ENCODE measurements around the gene TPBGL. TPM values are rescaled to one million over a fixed set of nuclear protein-coding genes. Genes with fewer than 3 reads are reported as not detected.
A peak's percentile ranks its signal among the peaks of the same experiment; 100 is the strongest.

Gene TPBGL
- polyA plus RNA-seq, 4 donors: 0.22 to 0.78 TPM; not detected in 2

- FAIRE-seq: no peak
- Histone ChIP-seq H3K36me3 (ENCODE audit: control insufficient read depth in 3 of 3, insufficient read depth in 2 of 3, low read depth in 1 of 3, low read length in 3 of 3) (peaks cover 3 to 52% (median 12%) of the 10 kb centered on the region in 3 donors), H3K4me1 (ENCODE audit: control insufficient read depth in 3 of 3, insufficient read depth in 2 of 3, low read depth in 1 of 3, low read length in 2 of 3) (peaks cover 0 to 30% (median 0%) of the 10 kb centered on the region in 3 donors), H3K27me3 (ENCODE audit: control insufficient read depth in 3 of 3, insufficient read depth in 3 of 3, low read length in 3 of 3) (peaks cover 0 to 4% (median 0%) of the 10 kb centered on the region in 3 donors), H3K27ac (ENCODE audit: low read depth in 1 of 3, low read length in 2 of 3) (peak overlapping the region in 1 of 3 donors; percentile 98), H3K9me3 (ENCODE audit: control insufficient read depth in 2 of 2, insufficient read depth in 1 of 2, low read depth in 1 of 2, low read length in 1 of 2) (no peaks in the 10 kb centered on the region), H3K4me3 (ENCODE audit: low read depth in 1 of 3, low read length in 3 of 3) (no peak overlapping the region)
- no peak for DNase-seq
- WGBS, 3 donors: 90 to 94% (median 93%) methylated on average over 2 of the region's 2 CpGs
Observed at GRCh38 chr11:75203641-75204011, 36.9 kb upstream of the TPBGL start.

- peaks cover 0 to 9% (median 0%) of the 10 kb centered on the region in 3 donors for H3K27me3 ChIP-seq (ENCODE audit: control insufficient read depth in 3 of 3, insufficient read depth in 3 of 3, low read length in 3 of 3)
- FAIRE-seq (no peak), DNase-seq (peak in 1 of 2 donors; percentile 91)
- H3K9me3 ChIP-seq (ENCODE audit: control insufficient read depth in 2 of 2, insufficient read depth in 1 of 2, low read depth in 1 of 2, low read length in 1 of 2): no peaks in the 10 kb centered on the region
- H3K4me3 ChIP-seq (ENCODE audit: low read depth in 1 of 3, low read length in 3 of 3): no peak overlapping the region
- peaks cover 3 to 47% (median 9%) of the 10 kb centered on the region in 3 donors for H3K36me3 ChIP-seq (ENCODE audit: control insufficient read depth in 3 of 3, insufficient read depth in 2 of 3, low read depth in 1 of 3, low read length in 3 of 3)
- peak overlapping the region in 1 of 3 donors; percentile 98 for H3K27ac ChIP-seq (ENCODE audit: low read depth in 1 of 3, low read length in 2 of 3)
- WGBS, 3 donors: 72 to 82% (median 77%) methylated on average over 10 of the region's 10 CpGs
- H3K4me1 ChIP-seq (ENCODE audit: control insufficient read depth in 3 of 3, insufficient read depth in 2 of 3, low read depth in 1 of 3, low read length in 2 of 3): peaks cover 0 to 30% (median 0%) of the 10 kb centered on the region in 3 donors
Observed at GRCh38 chr11:75204012-75204674, 36.4 kb upstream of the TPBGL start.

- H3K36me3 ChIP-seq (ENCODE audit: control insufficient read depth in 3 of 3, insufficient read depth in 2 of 3, low read depth in 1 of 3, low read length in 3 of 3): peaks cover 3 to 39% (median 9%) of the 10 kb centered on the region in 3 donors
- H3K27ac ChIP-seq (ENCODE audit: low read depth in 1 of 3, low read length in 2 of 3): peak overlapping the region in 1 of 3 donors; percentile 98
- FAIRE-seq: no peak
- H3K27me3 ChIP-seq (ENCODE audit: control insufficient read depth in 3 of 3, insufficient read depth in 3 of 3, low read length in 3 of 3): peaks cover 0 to 9% (median 0%) of the 10 kb centered on the region in 3 donors
- H3K4me1 ChIP-seq (ENCODE audit: control insufficient read depth in 3 of 3, insufficient read depth in 2 of 3, low read depth in 1 of 3, low read length in 2 of 3): peaks cover 0 to 30% (median 0%) of the 10 kb centered on the region in 3 donors
- 7 to 24% (median 18%) methylated on average over 9 of the region's 9 CpGs for WGBS, 3 donors
- no peaks in the 10 kb centered on the region for H3K9me3 ChIP-seq (ENCODE audit: control insufficient read depth in 2 of 2, insufficient read depth in 1 of 2, low read depth in 1 of 2, low read length in 1 of 2)
- H3K4me3 ChIP-seq (ENCODE audit: low read depth in 1 of 3, low read length in 3 of 3): no peak overlapping the region
- DNase-seq: peak; percentile 88 to 94
Observed at GRCh38 chr11:75204685-75205563, 35.6 kb upstream of the TPBGL start.

DNA sequence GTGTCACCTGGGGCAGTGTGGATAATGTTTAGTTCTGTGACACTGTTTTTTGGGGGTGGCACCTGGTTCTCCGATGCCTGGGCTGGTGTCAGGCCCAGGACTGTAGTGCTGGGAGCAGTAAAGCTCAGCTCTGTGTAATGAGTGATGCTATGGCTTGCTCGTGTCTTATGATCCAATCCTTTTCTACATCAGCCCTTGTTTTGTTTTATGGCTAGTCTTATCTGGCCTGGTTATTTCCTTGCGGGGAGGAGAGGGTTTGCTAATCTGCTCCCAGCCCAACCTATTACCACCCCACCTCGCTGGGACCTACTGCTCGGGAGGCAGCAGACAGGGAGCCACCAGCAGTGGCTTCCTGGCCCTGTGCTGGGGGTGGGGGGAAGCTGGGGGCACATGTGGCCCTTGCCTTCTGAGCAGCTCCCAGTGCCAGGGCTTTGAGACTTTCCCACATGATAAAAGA, 35.0 kb upstream of the TPBGL start:
- Histone ChIP-seq H3K27ac (ENCODE audit: low read depth in 1 of 3, low read length in 2 of 3) (peak overlapping the region in 1 of 3 donors; percentile 98), H3K36me3 (ENCODE audit: control insufficient read depth in 3 of 3, insufficient read depth in 2 of 3, low read depth in 1 of 3, low read length in 3 of 3) (peaks cover 3 to 33% (median 9%) of the 10 kb centered on the region in 3 donors), H3K9me3 (ENCODE audit: control insufficient read depth in 2 of 2, insufficient read depth in 1 of 2, low read depth in 1 of 2, low read length in 1 of 2) (no peaks in the 10 kb centered on the region), H3K27me3 (ENCODE audit: control insufficient read depth in 3 of 3, insufficient read depth in 3 of 3, low read length in 3 of 3) (peaks cover 0 to 9% (median 0%) of the 10 kb centered on the region in 3 donors), H3K4me3 (ENCODE audit: low read depth in 1 of 3, low read length in 3 of 3) (no peak overlapping the region), H3K4me1 (ENCODE audit: control insufficient read depth in 3 of 3, insufficient read depth in 2 of 3, low read depth in 1 of 3, low read length in 2 of 3) (peaks cover 0 to 30% (median 0%) of the 10 kb centered on the region in 3 donors)
- peak; percentile 20 to 82 for DNase-seq
- 19 to 57% (median 48%) methylated on average over 5 of the region's 5 CpGs for WGBS, 3 donors
- FAIRE-seq: no peak

GRCh38 chr11:75208446-75208845, 32.1 kb upstream of the TPBGL start:
- no peak overlapping the region for H3K4me3 ChIP-seq (ENCODE audit: low read depth in 1 of 3, low read length in 3 of 3)
- H3K27me3 ChIP-seq (ENCODE audit: control insufficient read depth in 3 of 3, insufficient read depth in 3 of 3, low read length in 3 of 3): peaks cover 0 to 13% (median 0%) of the 10 kb centered on the region in 3 donors
- H3K36me3 ChIP-seq (ENCODE audit: control insufficient read depth in 3 of 3, insufficient read depth in 2 of 3, low read depth in 1 of 3, low read length in 3 of 3): peaks cover 0 to 9% (median 0%) of the 10 kb centered on the region in 3 donors
- no peaks in the 10 kb centered on the region for H3K9me3 ChIP-seq (ENCODE audit: control insufficient read depth in 2 of 2, insufficient read depth in 1 of 2, low read depth in 1 of 2, low read length in 1 of 2)
- peaks cover 0 to 25% (median 0%) of the 10 kb centered on the region in 3 donors for H3K4me1 ChIP-seq (ENCODE audit: control insufficient read depth in 3 of 3, insufficient read depth in 2 of 3, low read depth in 1 of 3, low read length in 2 of 3)
- FAIRE-seq: no peak
- DNase-seq: no peak
- WGBS, 3 donors: 17 to 27% (median 25%) methylated on average over 2 of the region's 2 CpGs
- H3K27ac ChIP-seq (ENCODE audit: low read depth in 1 of 3, low read length in 2 of 3): no peak overlapping the region

DNA sequence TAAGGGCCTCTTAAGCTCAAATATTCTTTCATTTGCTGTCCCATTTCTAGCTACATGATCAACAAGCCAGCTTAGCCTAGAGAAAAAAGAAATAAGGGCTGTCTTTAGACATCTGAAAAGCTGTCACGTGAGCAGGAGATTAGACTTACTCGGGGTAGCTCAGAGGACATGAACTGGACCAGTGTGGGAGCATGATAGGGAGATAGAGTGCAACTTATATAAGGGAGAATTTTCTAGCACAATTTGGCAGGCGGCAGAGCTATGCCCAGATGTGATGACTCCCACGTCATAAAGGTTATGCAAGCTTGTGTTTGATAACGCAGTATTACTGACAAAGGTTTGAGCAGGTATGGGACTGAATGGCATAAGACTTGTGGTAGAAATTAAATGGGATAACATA, 28.2 kb upstream of the TPBGL start:
- FAIRE-seq: no peak
- Histone ChIP-seq H3K27ac (ENCODE audit: low read depth in 1 of 3, low read length in 2 of 3) (no peak overlapping the region), H3K4me3 (ENCODE audit: low read depth in 1 of 3, low read length in 3 of 3) (no peak overlapping the region), H3K27me3 (ENCODE audit: control insufficient read depth in 3 of 3, insufficient read depth in 3 of 3, low read length in 3 of 3) (peaks cover 0 to 16% (median 0%) of the 10 kb centered on the region in 3 donors), H3K4me1 (ENCODE audit: control insufficient read depth in 3 of 3, insufficient read depth in 2 of 3, low read depth in 1 of 3, low read length in 2 of 3) (no peaks in the 10 kb centered on the region), H3K9me3 (ENCODE audit: control insufficient read depth in 2 of 2, insufficient read depth in 1 of 2, low read depth in 1 of 2, low read length in 1 of 2) (no peaks in the 10 kb centered on the region), H3K36me3 (ENCODE audit: control insufficient read depth in 3 of 3, insufficient read depth in 2 of 3, low read depth in 1 of 3, low read length in 3 of 3) (no peaks in the 10 kb centered on the region)
- 24 to 71% (median 42%) methylated on average over 5 of the region's 5 CpGs for WGBS, 3 donors
- DNase-seq: peak in 1 of 2 donors; percentile 20

GRCh38 chr11:75214411-75214821, 26.2 kb upstream of the TPBGL start:
- FAIRE-seq (no peak), DNase-seq (peak; percentile 56 to 91)
- peaks cover 0 to 14% (median 0%) of the 10 kb centered on the region in 3 donors for H3K27me3 ChIP-seq (ENCODE audit: control insufficient read depth in 3 of 3, insufficient read depth in 3 of 3, low read length in 3 of 3)
- no peaks in the 10 kb centered on the region for H3K36me3 ChIP-seq (ENCODE audit: control insufficient read depth in 3 of 3, insufficient read depth in 2 of 3, low read depth in 1 of 3, low read length in 3 of 3)
- no peak overlapping the region for H3K4me3 ChIP-seq (ENCODE audit: low read depth in 1 of 3, low read length in 3 of 3)
- no peak overlapping the region for H3K27ac ChIP-seq (ENCODE audit: low read depth in 1 of 3, low read length in 2 of 3)
- no peaks in the 10 kb centered on the region for H3K4me1 ChIP-seq (ENCODE audit: control insufficient read depth in 3 of 3, insufficient read depth in 2 of 3, low read depth in 1 of 3, low read length in 2 of 3)
- no peaks in the 10 kb centered on the region for H3K9me3 ChIP-seq (ENCODE audit: control insufficient read depth in 2 of 2, insufficient read depth in 1 of 2, low read depth in 1 of 2, low read length in 1 of 2)
- 3 to 5% (median 4%) methylated on average over 8 of the region's 8 CpGs for WGBS, 3 donors

DNA sequence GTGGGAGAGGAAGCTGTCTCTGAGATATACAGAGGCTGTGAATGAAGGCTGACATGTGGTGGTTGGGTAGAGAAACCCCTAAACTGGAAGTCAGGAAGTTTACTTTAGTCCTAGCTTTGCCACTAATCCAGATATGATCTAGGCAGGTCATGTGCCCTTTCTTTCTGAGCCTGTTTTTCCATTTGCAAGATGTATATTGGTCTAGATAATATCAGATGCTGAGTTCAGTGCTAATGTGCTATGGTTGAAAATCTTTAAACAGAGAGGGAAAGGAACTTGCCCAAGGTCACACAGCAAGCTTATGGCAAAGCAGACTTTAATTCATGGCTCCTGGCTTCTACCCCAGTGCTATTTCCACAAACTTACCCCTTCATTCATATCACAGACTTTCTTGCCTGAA, 25.7 kb upstream of the TPBGL start:
- Histone ChIP-seq H3K36me3 (ENCODE audit: control insufficient read depth in 3 of 3, insufficient read depth in 2 of 3, low read depth in 1 of 3, low read length in 3 of 3) (no peaks in the 10 kb centered on the region), H3K4me1 (ENCODE audit: control insufficient read depth in 3 of 3, insufficient read depth in 2 of 3, low read depth in 1 of 3, low read length in 2 of 3) (no peaks in the 10 kb centered on the region), H3K27ac (ENCODE audit: low read depth in 1 of 3, low read length in 2 of 3) (no peak overlapping the region), H3K4me3 (ENCODE audit: low read depth in 1 of 3, low read length in 3 of 3) (no peak overlapping the region), H3K27me3 (ENCODE audit: control insufficient read depth in 3 of 3, insufficient read depth in 3 of 3, low read length in 3 of 3) (peaks cover 0 to 14% (median 0%) of the 10 kb centered on the region in 3 donors), H3K9me3 (ENCODE audit: control insufficient read depth in 2 of 2, insufficient read depth in 1 of 2, low read depth in 1 of 2, low read length in 1 of 2) (no peaks in the 10 kb centered on the region)
- FAIRE-seq (no peak), DNase-seq (no peak)
